ENCODE data around the gene TRIM17. TPM values are rescaled to one million over a fixed set of nuclear protein-coding genes. Genes with fewer than 3 reads are reported as not detected.

TRIM17 gene
- total RNA-seq, 4 donors from 2014 or later: 1.2 to 3.8 (median 2.8) TPM

- Histone ChIP-seq H3K4me3 (peak overlapping the region; percentile 43), H3K27me3 (peaks cover 60% of the 10 kb centered on the region), H3K27ac (no peak overlapping the region), H3K4me1 (peaks cover 10% of the 10 kb centered on the region), H3K36me3 (no peaks in the 10 kb centered on the region), H3K9me3 (no peaks in the 10 kb centered on the region)
- WGBS: 10% methylated on average over 20 of the region's 51 CpGs
- no peak for DNase-seq (ENCODE audit: low spot score in 2 of 2)
- no peak for TF ChIP-seq POLR2A (IDR thresholded peaks at IDR 0.05)
- TF ChIP-seq POLR2AphosphoS5 (IDR thresholded peaks at IDR 0.05): no peak
- TF ChIP-seq CTCF (IDR thresholded peaks at IDR 0.05): no peak
- no peak for TF ChIP-seq EP300 (IDR thresholded peaks at IDR 0.05)
These were observed 29.4 kb upstream of the TRIM17 start for GRCh38 chr1:228445843-228446650.

- Histone ChIP-seq H3K27ac (no peak overlapping the region), H3K9me3 (no peaks in the 10 kb centered on the region), H3K4me1 (peaks cover 10% of the 10 kb centered on the region), H3K36me3 (no peaks in the 10 kb centered on the region), H3K27me3 (peaks cover 60% of the 10 kb centered on the region), H3K4me3 (peak overlapping the region; percentile 43)
- 12% methylated on average over 16 of the region's 16 CpGs for WGBS
- TF ChIP-seq POLR2AphosphoS5 (IDR thresholded peaks at IDR 0.05): no peak
- no peak for TF ChIP-seq CTCF (IDR thresholded peaks at IDR 0.05)
- no peak for TF ChIP-seq POLR2A (IDR thresholded peaks at IDR 0.05)
- TF ChIP-seq EP300 (IDR thresholded peaks at IDR 0.05): no peak
- no peak for DNase-seq (ENCODE audit: low spot score in 2 of 2)
These were observed 28.8 kb upstream of the TRIM17 start for GRCh38 chr1:228445490-228445842.

- Histone ChIP-seq H3K27ac (no peak overlapping the region), H3K36me3 (no peaks in the 10 kb centered on the region), H3K4me3 (no peak overlapping the region), H3K4me1 (peaks cover 10% of the 10 kb centered on the region), H3K9me3 (no peaks in the 10 kb centered on the region), H3K27me3 (peaks cover 69% of the 10 kb centered on the region)
- DNase-seq (ENCODE audit: low spot score in 2 of 2): no peak
- TF ChIP-seq EP300 (IDR thresholded peaks at IDR 0.05): no peak
- TF ChIP-seq CTCF (IDR thresholded peaks at IDR 0.05): no peak
- no peak for TF ChIP-seq POLR2A (IDR thresholded peaks at IDR 0.05)
- no peak for TF ChIP-seq POLR2AphosphoS5 (IDR thresholded peaks at IDR 0.05)
These were observed 26.7 kb upstream of the TRIM17 start for GRCh38 chr1:228443395-228443794.

GRCh38 chr1:228440761-228441500 lies 24.3 kb upstream of the TRIM17 start:
- Histone ChIP-seq H3K27me3 (peaks cover 53% of the 10 kb centered on the region), H3K4me3 (no peak overlapping the region), H3K4me1 (peaks cover 5% of the 10 kb centered on the region), H3K36me3 (no peaks in the 10 kb centered on the region), H3K9me3 (no peaks in the 10 kb centered on the region), H3K27ac (no peak overlapping the region)
- TF ChIP-seq CTCF (IDR thresholded peaks at IDR 0.05): no peak
- no peak for TF ChIP-seq POLR2AphosphoS5 (IDR thresholded peaks at IDR 0.05)
- no peak for TF ChIP-seq EP300 (IDR thresholded peaks at IDR 0.05)
- TF ChIP-seq POLR2A (IDR thresholded peaks at IDR 0.05): no peak
- 94% methylated on average over 9 of the region's 9 CpGs for WGBS
- DNase-seq (ENCODE audit: low spot score in 2 of 2): peak in 1 of 2 donors; percentile 43

GRCh38 chr1:228438266-228438665 lies 21.6 kb upstream of the TRIM17 start:
- Histone ChIP-seq H3K9me3 (no peaks in the 10 kb centered on the region), H3K4me3 (no peak overlapping the region), H3K27ac (no peak overlapping the region), H3K4me1 (no peaks in the 10 kb centered on the region), H3K27me3 (peaks cover 34% of the 10 kb centered on the region), H3K36me3 (no peaks in the 10 kb centered on the region)
- DNase-seq (ENCODE audit: low spot score in 2 of 2): peak in 1 of 2 donors; percentile 34
- 79% methylated on average over 1 of the region's 1 CpG for WGBS
- TF ChIP-seq CTCF (IDR thresholded peaks at IDR 0.05): no peak

Data from suprapubic skin (tissue), 4 donors.